GM19372 (cell line): ENCODE results near the gene AAMP.

Source experiments
- ATAC-seq: cut with Tn5 transposase; IDR thresholded peaks from one replicate; pipeline ENCODE4 v1.9.1; 2021; ENCODE audit warnings: mild to moderate bottlenecking, low read depth, moderate library complexity; ENCODE audit not compliant: unreplicated experiment

The AAMP gene

GRCh38 chr2:218261423-218262236 lies 8.3 kb downstream of the AAMP start:
- no peak for ATAC-seq

- no peak for ATAC-seq
These were observed 9.1 kb downstream of the AAMP start, which contains the start of gene GPBAR1 for GRCh38 chr2:218260742-218261422. Gene GPBAR1 (plus strand): TSS chr2:218261015. CDS start chr2:218262725, 1,710 bp downstream.

GRCh38 chr2:218260166-218260565 lies 9.8 kb downstream of the AAMP start:
- ATAC-seq, result no peak

DNA sequence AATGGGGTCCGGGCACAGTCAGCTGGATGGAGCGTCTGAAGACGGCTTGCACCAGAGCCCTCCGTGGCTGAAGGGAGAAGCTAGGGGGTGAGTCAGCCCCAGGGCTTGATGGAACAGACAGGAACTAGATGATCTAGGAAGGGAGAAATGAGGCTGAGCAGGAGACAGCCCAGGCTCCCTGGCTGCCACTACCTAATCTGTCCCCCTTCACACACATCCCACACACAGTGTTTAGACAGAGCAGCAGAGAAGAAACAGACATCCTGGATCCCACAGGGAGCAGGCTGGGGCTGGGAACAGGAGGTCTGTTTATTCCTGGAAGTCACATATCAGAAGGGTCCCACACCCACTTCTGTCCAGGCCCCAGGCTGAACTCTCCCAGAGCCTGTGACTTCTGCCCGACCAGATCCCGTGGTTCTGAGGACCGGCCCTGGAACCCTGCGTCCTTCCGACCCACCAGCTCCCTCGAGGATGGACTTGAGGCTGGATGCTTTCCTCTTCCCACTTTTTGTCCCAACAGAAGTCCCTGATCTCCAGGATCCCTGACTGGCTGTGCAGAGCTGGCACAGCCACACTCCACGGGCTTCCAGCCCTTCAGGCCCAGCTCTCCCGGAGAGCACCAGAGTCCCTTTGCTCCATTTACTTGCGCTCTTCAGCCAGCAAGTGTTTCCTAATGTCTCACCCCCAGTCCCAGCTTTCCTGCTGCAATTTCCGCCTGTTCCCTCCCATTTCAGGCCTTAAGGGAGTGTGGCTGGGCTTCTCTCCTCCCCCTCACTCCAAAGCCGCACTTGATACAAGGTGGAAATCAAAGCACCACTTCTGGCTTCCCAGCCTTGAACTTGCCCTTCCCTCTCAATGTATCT lies 10.6 kb downstream of the AAMP start:
- ATAC-seq, result no peak

DNA sequence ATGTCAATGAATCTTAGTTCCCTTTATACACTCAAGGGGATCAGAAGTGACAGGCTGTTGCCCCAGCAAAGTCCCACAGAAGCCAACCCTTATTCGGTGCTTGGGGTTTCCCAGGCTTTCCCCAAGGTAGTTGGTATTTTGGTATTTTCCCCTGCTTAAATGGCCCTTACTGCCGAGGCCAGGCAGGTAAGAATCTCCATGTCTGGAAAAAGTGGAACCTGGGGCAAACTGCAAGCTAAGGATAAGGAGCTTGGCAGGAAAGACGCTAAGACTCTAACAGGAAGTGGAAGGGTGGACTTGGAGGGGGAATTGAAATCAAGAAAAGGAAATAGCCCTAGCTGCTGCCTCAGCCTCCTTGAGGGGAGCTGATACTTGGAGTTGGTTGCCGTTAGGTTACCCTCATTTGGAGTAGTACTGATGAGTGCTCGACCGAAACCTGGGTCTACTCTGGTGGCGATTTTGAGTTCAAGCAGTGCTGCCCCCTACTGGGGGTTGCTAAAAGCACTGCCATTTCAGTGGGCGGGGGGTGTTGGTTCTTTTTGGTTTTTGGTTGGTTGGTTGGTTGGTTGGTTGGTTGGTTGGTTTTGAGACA lies 12.5 kb downstream of the AAMP start:
- ATAC-seq, result peak; percentile 72

DNA sequence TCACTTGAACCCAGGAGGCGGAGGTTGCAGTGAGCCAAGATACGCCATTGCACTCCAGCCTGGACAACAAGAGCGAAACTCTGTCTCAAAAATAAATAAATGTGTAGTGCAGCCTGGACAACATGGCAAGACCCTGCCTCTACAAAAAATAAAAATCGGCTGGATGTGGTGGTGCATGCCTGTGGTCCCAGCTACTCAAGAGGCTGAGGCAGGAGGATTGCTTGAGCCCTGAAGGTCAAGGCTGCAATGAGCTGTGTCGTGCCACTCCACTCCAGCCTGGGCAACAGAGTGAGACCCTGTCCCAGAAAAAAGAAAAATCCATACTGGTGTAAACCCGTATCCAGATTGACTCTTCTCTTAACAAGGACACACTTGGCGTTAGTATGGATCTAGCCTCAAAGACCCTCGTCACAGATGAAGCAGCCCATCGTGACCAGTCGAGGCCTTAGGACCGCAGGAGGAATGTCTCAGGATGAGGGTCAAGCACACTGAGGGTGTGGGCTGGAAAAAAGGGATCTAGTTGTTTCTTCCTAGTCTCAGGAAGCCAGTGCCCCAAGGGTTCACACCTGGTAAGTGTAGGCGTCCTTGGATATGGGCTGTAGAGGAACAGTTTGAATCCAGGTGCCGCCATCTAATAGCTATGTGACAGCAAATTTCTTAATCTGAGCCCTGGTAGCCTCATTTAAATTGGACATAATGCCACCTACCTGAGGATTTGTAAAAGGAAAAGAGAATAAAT lies 13.2 kb downstream of the AAMP start:
- ATAC-seq, result peak; percentile 6

DNA sequence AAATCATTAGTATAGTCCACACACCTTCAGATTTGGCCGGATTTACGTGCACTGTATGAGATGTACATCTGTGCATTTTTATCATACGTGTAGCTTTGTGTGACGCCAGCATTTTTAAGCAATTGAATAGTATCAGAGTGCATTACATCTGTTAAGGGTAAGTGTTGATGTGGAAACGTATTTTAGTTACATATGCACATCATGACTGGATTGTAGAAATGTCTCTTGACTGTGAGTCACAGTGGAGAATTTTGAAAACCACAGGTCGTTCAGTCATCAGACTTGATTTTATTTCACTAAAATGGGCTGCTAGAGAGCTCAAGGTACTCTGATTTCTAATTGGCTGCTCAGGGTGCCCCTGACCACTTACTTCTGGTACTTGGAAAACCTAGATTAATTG lies 14.5 kb downstream of the AAMP start:
- ATAC-seq, result no peak

DNA sequence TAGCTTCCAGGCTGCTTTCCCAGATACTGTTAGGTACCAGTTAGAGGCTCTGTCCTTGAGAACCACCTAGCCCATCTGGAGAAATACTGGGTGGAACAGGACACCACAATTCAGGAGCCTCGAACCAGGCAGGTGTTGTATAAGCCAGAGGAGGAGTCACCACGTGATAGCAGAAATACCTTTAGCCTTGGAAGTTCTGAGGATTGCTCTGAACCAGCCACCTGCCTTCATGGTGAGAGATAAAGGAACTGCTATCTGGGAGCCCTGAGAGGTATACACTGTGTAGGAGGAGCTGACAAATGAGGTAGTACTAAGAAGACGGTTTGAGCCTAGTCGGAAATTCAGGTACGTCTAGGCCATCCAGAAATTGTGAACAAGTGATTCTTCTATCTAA lies 16.7 kb downstream of the AAMP start:
- no peak for ATAC-seq

GRCh38 chr2:218252509-218253231 lies 17.3 kb downstream of the AAMP start:
- no peak for ATAC-seq

GRCh38 chr2:218249691-218250090 lies 20.2 kb downstream of the AAMP start:
- ATAC-seq, result no peak

DNA sequence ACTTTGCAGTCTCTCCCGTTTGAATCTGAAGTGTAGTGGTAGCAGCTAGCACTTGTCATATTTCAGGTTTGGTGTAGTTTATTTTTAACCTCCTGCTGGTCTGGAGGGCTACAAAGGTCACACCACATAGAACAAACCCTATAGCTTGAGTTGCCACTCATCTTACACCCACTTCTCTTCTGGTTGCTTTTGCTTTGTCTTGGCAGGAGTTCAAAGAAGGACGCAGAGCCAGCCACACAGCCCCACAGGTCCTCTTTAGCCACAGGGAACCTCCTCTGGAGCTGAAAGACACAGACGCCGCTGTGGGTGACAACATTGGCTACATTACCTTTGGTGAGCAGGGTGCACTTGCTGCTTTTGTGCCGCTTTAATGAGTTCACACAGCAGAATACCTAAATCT lies 24.7 kb downstream of the AAMP start:
- ATAC-seq, result no peak

GRCh38 chr2:218244665-218245064 lies 25.3 kb downstream of the AAMP start:
- no peak for ATAC-seq

DNA sequence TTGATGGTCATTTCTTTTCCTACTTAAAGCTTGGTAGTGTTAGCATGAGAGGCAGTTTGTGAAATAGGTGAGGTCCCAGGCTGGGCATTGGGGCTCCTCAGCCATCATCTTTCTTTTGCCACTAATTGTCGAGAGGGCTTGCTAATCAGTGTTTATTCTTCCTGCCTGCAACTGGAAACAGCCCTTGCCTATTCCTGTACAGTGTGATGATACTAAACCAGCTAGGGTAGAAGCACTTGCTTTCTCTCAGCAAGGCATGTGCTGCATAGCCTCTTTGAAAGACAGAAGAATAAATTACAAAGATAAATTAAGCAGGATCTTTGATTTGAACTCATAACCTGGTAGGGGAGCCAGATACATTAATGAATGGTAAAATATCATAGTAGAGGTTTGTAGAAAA lies 25.7 kb downstream of the AAMP start:
- ATAC-seq, result no peak

- ATAC-seq, result no peak
These were observed 31.1 kb downstream of the AAMP start for GRCh38 chr2:218238887-218239286.

DNA sequence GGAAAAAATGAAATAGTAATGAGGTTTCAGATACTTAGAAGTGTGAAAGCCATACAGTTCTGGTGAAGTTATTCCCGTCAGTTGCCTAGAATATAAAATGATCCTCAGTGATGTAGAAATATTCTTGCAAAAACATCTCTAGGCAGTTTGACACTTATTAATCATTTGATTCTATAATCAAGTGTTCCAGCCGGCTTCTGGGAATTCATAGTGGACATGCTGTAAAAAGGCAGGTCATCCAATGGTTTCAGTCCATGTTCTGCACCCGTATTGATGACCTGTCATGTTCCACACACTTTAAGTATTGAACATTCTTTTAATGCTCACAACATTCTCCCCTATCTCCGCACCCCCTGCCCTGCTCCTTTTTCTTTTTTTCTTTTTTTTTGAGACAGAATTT lies 33.1 kb downstream of the AAMP start:
- no peak for ATAC-seq

DNA sequence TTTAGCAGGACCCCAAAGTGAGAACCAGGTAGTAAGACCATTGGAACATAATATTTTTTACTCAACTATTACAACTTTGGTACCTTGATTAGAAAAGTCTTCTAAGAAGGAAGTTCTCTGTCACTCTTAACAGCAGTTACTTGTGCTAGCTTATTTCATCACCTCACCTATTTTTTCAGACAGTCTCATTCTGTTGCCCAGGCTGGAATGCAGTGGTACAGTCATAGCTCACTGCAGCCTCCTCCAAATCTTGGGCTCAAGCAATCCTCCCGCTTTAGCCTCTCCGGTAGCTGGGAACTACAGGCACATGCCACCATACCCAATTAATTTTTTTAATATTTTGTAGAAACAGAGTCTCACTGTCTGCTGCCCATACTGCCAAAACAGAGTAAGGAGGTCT lies 34.9 kb downstream of the AAMP start:
- no peak for ATAC-seq

- no peak for ATAC-seq
These were observed 35.4 kb downstream of the AAMP start for GRCh38 chr2:218234521-218234920.

- no peak for ATAC-seq
These were observed 36.4 kb downstream of the AAMP start for GRCh38 chr2:218233543-218233942.

GRCh38 chr2:218230882-218231281 lies 39.1 kb downstream of the AAMP start:
- peak; percentile 74 for ATAC-seq
